ENCODE results near the gene MAP4K2.
A peak's percentile ranks its signal among the peaks of the same experiment; 100 is the strongest.

Gene MAP4K2

GRCh38 chr11:64813826-64814225, 10.8 kb upstream of the MAP4K2 start:
- DNase-seq (ENCODE audit: low read depth, low spot score) = no peak

- DNase-seq (ENCODE audit: low read depth, low spot score) = no peak
These were observed 7.9 kb upstream of the MAP4K2 start for GRCh38 chr11:64810891-64811272.

GRCh38 chr11:64810271-64810890, 7.4 kb upstream of the MAP4K2 start, which contains the start of gene MEN1:
TSS of gene MEN1 (minus strand) at chr11:64810551. CDS start at chr11:64810109, 442 bp downstream.
- DNase-seq (ENCODE audit: low read depth, low spot score) = peak; percentile 99

GRCh38 chr11:64809781-64810241, 6.8 kb upstream of the MAP4K2 start:
- peak; percentile 67 for DNase-seq (ENCODE audit: low read depth, low spot score)

- DNase-seq (ENCODE audit: low read depth, low spot score) = no peak
These were observed 2.5 kb upstream of the MAP4K2 start for GRCh38 chr11:64805481-64805880.

GRCh38 chr11:64804346-64805210, 1.6 kb upstream of the MAP4K2 start:
- DNase-seq (ENCODE audit: low read depth, low spot score) = peak; percentile 37

GRCh38 chr11:64803846-64804345, 882 bp upstream of the MAP4K2 start:
- no peak for DNase-seq (ENCODE audit: low read depth, low spot score)

GRCh38 chr11:64802370-64803157, 450 bp downstream of the MAP4K2 start:
- DNase-seq (ENCODE audit: low read depth, low spot score) = peak; percentile 28

- no peak for DNase-seq (ENCODE audit: low read depth, low spot score)
These were observed 1.2 kb downstream of the MAP4K2 start for GRCh38 chr11:64801561-64802369.

GRCh38 chr11:64801158-64801464, 1.9 kb downstream of the MAP4K2 start:
- no peak for DNase-seq (ENCODE audit: low read depth, low spot score)

GRCh38 chr11:64800303-64801157, 2.5 kb downstream of the MAP4K2 start:
- no peak for DNase-seq (ENCODE audit: low read depth, low spot score)

- DNase-seq (ENCODE audit: low read depth, low spot score) = no peak
These were observed 3.3 kb downstream of the MAP4K2 start for GRCh38 chr11:64799623-64800302.

- no peak for DNase-seq (ENCODE audit: low read depth, low spot score)
These were observed 3.8 kb downstream of the MAP4K2 start for GRCh38 chr11:64799256-64799622.

- no peak for DNase-seq (ENCODE audit: low read depth, low spot score)
These were observed 6.1 kb downstream of the MAP4K2 start for GRCh38 chr11:64796757-64797541.

- DNase-seq (ENCODE audit: low read depth, low spot score) = no peak
These were observed 6.8 kb downstream of the MAP4K2 start for GRCh38 chr11:64796047-64796756.

GRCh38 chr11:64794526-64794925, 8.5 kb downstream of the MAP4K2 start:
- DNase-seq (ENCODE audit: low read depth, low spot score) = no peak

- no peak for DNase-seq (ENCODE audit: low read depth, low spot score)
These were observed 9.5 kb downstream of the MAP4K2 start for GRCh38 chr11:64793271-64794160.
